SK-N-SH (cell line): Measurements from ENCODE around the gene STRBP. TPM values are rescaled to one million over a fixed set of nuclear protein-coding genes. Genes with fewer than 3 reads are reported as not detected.
"Not testable (repeated sequence)": the region's sequence is repeated elsewhere in the genome, so short reads cannot be mapped to it uniquely, and the experiment has no call there.

Experiments
- CTCF ChIA-PET: fragments of 300-600, 350-600 bp; formaldehyde crosslinking; extraction: SDS; loops from one replicate; lab custom pipeline; 2021; lab: Yijun Ruan, JAX
- POLR2A ChIA-PET: fragments of 350-600 bp; sonication (Branson Sonifier 250); formaldehyde crosslinking; extraction: SDS; loops from one replicate; lab custom pipeline; 2020; ENCODE audit warnings: antibody characterized with exemption, inconsistent platforms; lab: Yijun Ruan, JAX
- DNase-seq: peaks from one replicate; pipeline ENCODE4 v3.0.0; 2012
- H2AFZ ChIP-seq: fragments of 200-600 bp; sonication (generic); 2 replicates; pipeline ENCODE4 v1.8.1; 2016; ENCODE audit warnings: antibody characterized with exemption, mild to moderate bottlenecking, low read depth
- H3F3A ChIP-seq: fragments of 200-600 bp; sonication (generic); replicated peaks from 2 replicates; pipeline ENCODE3; 2016; ENCODE audit warnings: antibody characterized with exemption, mild to moderate bottlenecking; ENCODE audit not compliant: insufficient read depth
- H3K27ac ChIP-seq, 2 experiments: fragments of 200-500 bp in 1 of 2; fragments of 200-600 bp in 1 of 2; sonication (Bioruptor generic) in 1 of 2; sonication (generic), shearing (Covaris generic) in 1 of 2; 2 replicates each; pipeline versions ENCODE4 v1.5.1 to v1.6.1; 2014 to 2016; ENCODE audit warnings: low read depth in 2 of 2, inconsistent platforms in 1 of 2, low read length in 1 of 2, mild to moderate bottlenecking in 1 of 2, mixed read lengths in 1 of 2
- H3K27me3 ChIP-seq: fragments of 200-600 bp; sonication (generic), shearing (Covaris generic); 2 replicates; pipeline ENCODE4 v1.6.1; 2016; ENCODE audit warnings: mixed run types; ENCODE audit not compliant: insufficient read depth
- H3K36me3 ChIP-seq, 2 experiments: fragments of 200-500 bp in 1 of 2; fragments of 200-600 bp in 1 of 2; sonication (Bioruptor generic) in 1 of 2; sonication (generic) in 1 of 2; replicated peaks in 1 of 2; 2 replicates each; pipeline versions ENCODE3 to v1.5.1; 2014 to 2016; ENCODE audit warnings: low read length in 1 of 2, mild to moderate bottlenecking in 1 of 2; ENCODE audit not compliant: insufficient read depth in 2 of 2, control insufficient read depth in 1 of 2
- H3K4me1 ChIP-seq, 2 experiments: fragments of 200-500 bp in 1 of 2; fragments of 200-600 bp in 1 of 2; sonication (Bioruptor generic) in 1 of 2; sonication (generic), shearing (Covaris generic) in 1 of 2; 2 replicates each; pipeline versions ENCODE4 v1.5.1 to v1.6.1; 2014 to 2016; ENCODE audit warnings: low read depth in 1 of 2, low read length in 1 of 2, mixed run types in 1 of 2; ENCODE audit not compliant: insufficient read depth in 2 of 2, control insufficient read depth in 1 of 2
- H3K4me2 ChIP-seq: fragments of 200-600 bp; sonication (generic), shearing (Covaris generic); 2 replicates; pipeline ENCODE4 v1.6.1; 2017; ENCODE audit warnings: mixed run types
- H3K4me3 ChIP-seq, 2 experiments: fragments of 200-500 bp in 1 of 2; fragments of 200-600 bp in 1 of 2; sonication (Bioruptor generic) in 1 of 2; sonication (generic), shearing (Covaris generic) in 1 of 2; 2 replicates each; pipeline versions ENCODE4 v1.5.1 to v1.8.1; 2014 to 2016; ENCODE audit warnings: low read depth in 2 of 2, inconsistent platforms in 1 of 2, low read length in 1 of 2, mild to moderate bottlenecking in 1 of 2, mixed read lengths in 1 of 2, moderate library complexity in 1 of 2
- H3K79me2 ChIP-seq: fragments of 200-600 bp; sonication (generic); 2 replicates; pipeline ENCODE4 v1.8.1; 2017; ENCODE audit warnings: mild to moderate bottlenecking; ENCODE audit not compliant: insufficient read depth
- H3K9ac ChIP-seq: fragments of 200-600 bp; sonication (generic); 2 replicates; pipeline ENCODE4 v1.6.1; 2017; ENCODE audit warnings: mixed run types
- H3K9me2 ChIP-seq: fragments of 200-600 bp; sonication (generic); 2 replicates; pipeline ENCODE4 v1.6.1; 2017; ENCODE audit warnings: mixed run types
- H3K9me3 ChIP-seq: fragments of 200-600 bp; sonication (generic); 2 replicates; pipeline ENCODE4 v1.6.1; 2017; ENCODE audit warnings: mixed run types, mild to moderate bottlenecking, moderate library complexity
- H4K20me1 ChIP-seq: fragments of 200-600 bp; sonication (generic); 2 replicates; pipeline ENCODE4 v1.6.1; 2017; ENCODE audit warnings: mild to moderate bottlenecking, mixed run types; ENCODE audit not compliant: insufficient read depth
- CTCF ChIP-seq: fragments of 200-600 bp; sonication (generic); IDR thresholded peaks from 2 replicates; pipeline ENCODE4 v1.6.1; 2017; ENCODE audit warnings: antibody characterized with exemption, mild to moderate bottlenecking, moderate library complexity
- FOSL2 ChIP-seq: IDR thresholded peaks from 2 replicates; pipeline ENCODE4 v1.4.0; 2012; ENCODE audit warnings: low read depth, mild to moderate bottlenecking, moderate library complexity, borderline replicate concordance
- FOXJ3 ChIP-seq: sonication (generic); formaldehyde crosslinking; IDR thresholded peaks from 2 replicates; pipeline ENCODE4 v1.5.1; 2020; ENCODE audit warnings: mild to moderate bottlenecking, missing genetic modification reagents
- GABPA ChIP-seq: IDR thresholded peaks from 2 replicates; pipeline ENCODE4 v1.4.0; 2012; ENCODE audit warnings: low read depth, mild to moderate bottlenecking
- GATA2 ChIP-seq: sonication (generic); formaldehyde crosslinking; IDR thresholded peaks from 2 replicates; pipeline ENCODE4 v1.5.0; 2020; ENCODE audit warnings: mild to moderate bottlenecking, missing genetic modification reagents
- JUND ChIP-seq: IDR thresholded peaks from 2 replicates; pipeline ENCODE4 v1.4.0; 2012
- MAX ChIP-seq: IDR thresholded peaks from 2 replicates; pipeline ENCODE4 v1.4.0; 2012; ENCODE audit warnings: low read depth
- MEF2A ChIP-seq: IDR thresholded peaks from 2 replicates; pipeline ENCODE4 v1.4.0; 2012; ENCODE audit warnings: low read depth, borderline replicate concordance
- MXI1 ChIP-seq: IDR thresholded peaks from 2 replicates; pipeline ENCODE4 v1.6.1; 2012; ENCODE audit warnings: mild to moderate bottlenecking, low read depth, low read length, improper control_type of control experiment
- NFIC ChIP-seq: IDR thresholded peaks from 2 replicates; pipeline ENCODE4 v1.4.0; 2012; ENCODE audit warnings: borderline replicate concordance
- RCOR1 ChIP-seq: fragments of 150-350 bp; IDR thresholded peaks from 2 replicates; pipeline ENCODE4 v1.6.1; 2017; ENCODE audit warnings: antibody characterized with exemption, low read length
- RXRA ChIP-seq: IDR thresholded peaks from 2 replicates; pipeline ENCODE4 v1.4.0; 2012; ENCODE audit warnings: low read depth, mild to moderate bottlenecking, borderline replicate concordance
- SIN3A ChIP-seq: IDR thresholded peaks from 2 replicates; pipeline ENCODE4 v1.6.1; 2012; ENCODE audit warnings: low read depth, mild to moderate bottlenecking, low read length, moderate library complexity, borderline replicate concordance
- TAF1 ChIP-seq: IDR thresholded peaks from 2 replicates; pipeline ENCODE4 v1.6.1; 2012; ENCODE audit warnings: low read depth, mild to moderate bottlenecking, low read length, moderate library complexity, borderline replicate concordance
- TCF12 ChIP-seq: IDR thresholded peaks from 2 replicates; pipeline ENCODE4 v1.4.0; 2012
- WGBS: methylation state at CpG from one replicate; pipeline ENCODE4 v1.1.6; 2017; ENCODE audit warnings: low lambda C conversion rate; 5-methylcytosine and 5-hydroxymethylcytosine counted together
- polyA plus RNA-seq, 3 experiments: library from polyadenylated mRNA; depleted of rRNA; stranded (reverse); fragments of >200 nt; gene quantifications; 2 replicates each; pipeline ENCODE4 v1.2.3, GENCODE V29; 2012
- TF ChIP-seq, protein P1 (sequence below): IDR thresholded peaks from 2 replicates; pipeline ENCODE4 v1.4.0; 2012; ENCODE audit warnings: low read depth, borderline replicate concordance
- TF ChIP-seq, protein P2 (sequence below): fragments of 150-350 bp; IDR thresholded peaks from 2 replicates; pipeline ENCODE4 v1.6.1; 2017; ENCODE audit warnings: antibody characterized with exemption, low read length, low read depth, borderline replicate concordance
- TF ChIP-seq, protein P3 (sequence below): fragments of 150-350 bp; IDR thresholded peaks from 2 replicates; pipeline ENCODE4 v1.6.1; 2016; ENCODE audit warnings: mild to moderate bottlenecking, low read depth, low read length

The STRBP gene
- polyA plus RNA-seq, 1 of the 3 experiments (the other 2 are of a cell fraction) = 5.9 TPM

DNA sequence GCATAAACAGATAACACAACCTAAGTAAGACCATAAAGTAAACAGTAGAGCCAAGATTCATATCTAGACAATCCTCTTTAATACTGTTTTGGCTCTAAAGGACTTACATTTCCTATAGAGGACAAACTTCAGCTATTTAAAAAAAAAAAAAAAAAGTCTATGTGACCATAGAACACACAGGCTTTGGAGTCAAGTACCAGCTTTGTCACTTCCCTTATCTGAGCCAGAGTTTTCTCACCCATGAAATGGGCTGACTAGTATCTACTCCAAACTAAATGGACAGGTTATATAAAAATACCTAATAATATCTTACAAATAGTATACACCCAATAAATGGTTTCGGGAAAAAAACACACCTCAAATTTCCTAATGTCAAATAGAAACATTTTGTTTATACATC is 81.3 kb downstream of the STRBP start:
- Histone ChIP-seq H3K27ac (no peak overlapping the region), H3K4me2 (no peak overlapping the region), H3K9me2 (no peaks in the 10 kb centered on the region), H3F3A (no peaks in the 10 kb centered on the region), H3K9ac (no peak overlapping the region), H3K79me2 (no peaks in the 10 kb centered on the region), H4K20me1 (no peaks in the 10 kb centered on the region), H3K4me1 (no peaks in the 10 kb centered on the region; a peak in 1 of 4 replicates), H3K36me3 (no peaks in the 10 kb centered on the region), H3K27me3 (no peaks in the 10 kb centered on the region), H3K4me3 (no peak overlapping the region), H2AFZ (no peak overlapping the region), H3K9me3 (no peaks in the 10 kb centered on the region)
- DNase-seq = no peak
- ChIA-PET POLR2A (no interaction called here), CTCF (no interaction called here)
- 91% methylated on average over 1 of the region's 1 CpG for WGBS
- TF ChIP-seq SIN3A = no peak

GRCh38 chr9:123186029-123186428 is 82.4 kb downstream of the STRBP start:
- H3K79me2 ChIP-seq, H3K4me3 ChIP-seq, H3K9me3 ChIP-seq, DNase-seq, H4K20me1 ChIP-seq, CTCF ChIA-PET, H3K36me3 ChIP-seq, H3K27ac ChIP-seq, H3K9me2 ChIP-seq, POLR2A ChIA-PET, H3K27me3 ChIP-seq, H2AFZ ChIP-seq, H3K4me1 ChIP-seq, H3K9ac ChIP-seq, H3F3A ChIP-seq, H3K4me2 ChIP-seq: not testable (repeated sequence)
- WGBS = 100% methylated on average over 2 of the region's 2 CpGs

DNA sequence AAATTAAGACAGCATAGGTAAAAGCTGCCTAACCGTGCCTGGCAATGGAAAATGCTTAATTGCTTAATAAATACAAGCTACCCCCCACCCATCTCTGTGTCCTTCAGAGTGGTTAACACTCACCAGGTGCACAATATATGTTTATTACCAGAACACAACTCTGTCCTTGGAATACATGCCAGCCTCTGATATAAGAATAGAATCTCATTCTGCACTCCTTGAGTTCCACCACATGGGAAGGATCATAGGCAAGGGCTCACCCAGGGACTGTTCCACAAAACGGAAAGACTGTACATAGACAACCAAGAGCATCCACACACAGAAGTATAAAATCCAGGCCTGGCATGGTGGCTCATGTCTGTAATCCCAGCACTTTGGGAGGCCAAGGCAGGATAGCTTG is 91.4 kb downstream of the STRBP start:
- no peak for DNase-seq
- no peaks in the 10 kb centered on the region for H4K20me1 ChIP-seq
- H3K4me1 ChIP-seq = peaks cover 0 to 5% of the 10 kb centered on the region in 2 experiments; a peak in 3 of 4 replicates
- H3K9ac ChIP-seq = no peak overlapping the region
- H3K27ac ChIP-seq = no peak overlapping the region
- peaks cover 0 to 3% of the 10 kb centered on the region in 2 experiments for H3K36me3 ChIP-seq
- H3K27me3 ChIP-seq = no peaks in the 10 kb centered on the region
- no peak overlapping the region for H3K4me2 ChIP-seq
- POLR2A ChIA-PET = no interaction called here
- no peak overlapping the region for H3K4me3 ChIP-seq
- H2AFZ ChIP-seq = no peak overlapping the region
- no peaks in the 10 kb centered on the region for H3K9me2 ChIP-seq
- H3F3A ChIP-seq = no peaks in the 10 kb centered on the region
- no peaks in the 10 kb centered on the region; the same call in 1 of the 2 replicates for H3K79me2 ChIP-seq
- H3K9me3 ChIP-seq = no peaks in the 10 kb centered on the region
- CTCF ChIA-PET = no interaction called here
- 90% methylated on average over 2 of the region's 2 CpGs for WGBS
- TF ChIP-seq, protein P1, sequence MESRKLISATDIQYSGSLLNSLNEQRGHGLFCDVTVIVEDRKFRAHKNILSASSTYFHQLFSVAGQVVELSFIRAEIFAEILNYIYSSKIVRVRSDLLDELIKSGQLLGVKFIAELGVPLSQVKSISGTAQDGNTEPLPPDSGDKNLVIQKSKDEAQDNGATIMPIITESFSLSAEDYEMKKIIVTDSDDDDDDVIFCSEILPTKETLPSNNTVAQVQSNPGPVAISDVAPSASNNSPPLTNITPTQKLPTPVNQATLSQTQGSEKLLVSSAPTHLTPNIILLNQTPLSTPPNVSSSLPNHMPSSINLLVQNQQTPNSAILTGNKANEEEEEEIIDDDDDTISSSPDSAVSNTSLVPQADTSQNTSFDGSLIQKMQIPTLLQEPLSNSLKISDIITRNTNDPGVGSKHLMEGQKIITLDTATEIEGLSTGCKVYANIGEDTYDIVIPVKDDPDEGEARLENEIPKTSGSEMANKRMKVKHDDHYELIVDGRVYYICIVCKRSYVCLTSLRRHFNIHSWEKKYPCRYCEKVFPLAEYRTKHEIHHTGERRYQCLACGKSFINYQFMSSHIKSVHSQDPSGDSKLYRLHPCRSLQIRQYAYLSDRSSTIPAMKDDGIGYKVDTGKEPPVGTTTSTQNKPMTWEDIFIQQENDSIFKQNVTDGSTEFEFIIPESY = no peak
- TF ChIP-seq FOSL2 (no peak), CTCF (no peak), RXRA (no peak), MEF2A (no peak), FOXJ3 (no peak), GATA2 (CRISPR knock-in tag) (no peak), TAF1 (no peak), RCOR1 (no peak), GABPA (no peak), NFIC (no peak), MXI1 (no peak), JUND (no peak), MAX (no peak), TCF12 (no peak)
- TF ChIP-seq, protein P2, sequence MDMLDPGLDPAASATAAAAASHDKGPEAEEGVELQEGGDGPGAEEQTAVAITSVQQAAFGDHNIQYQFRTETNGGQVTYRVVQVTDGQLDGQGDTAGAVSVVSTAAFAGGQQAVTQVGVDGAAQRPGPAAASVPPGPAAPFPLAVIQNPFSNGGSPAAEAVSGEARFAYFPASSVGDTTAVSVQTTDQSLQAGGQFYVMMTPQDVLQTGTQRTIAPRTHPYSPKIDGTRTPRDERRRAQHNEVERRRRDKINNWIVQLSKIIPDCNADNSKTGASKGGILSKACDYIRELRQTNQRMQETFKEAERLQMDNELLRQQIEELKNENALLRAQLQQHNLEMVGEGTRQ = no peak
- TF ChIP-seq, protein P3, sequence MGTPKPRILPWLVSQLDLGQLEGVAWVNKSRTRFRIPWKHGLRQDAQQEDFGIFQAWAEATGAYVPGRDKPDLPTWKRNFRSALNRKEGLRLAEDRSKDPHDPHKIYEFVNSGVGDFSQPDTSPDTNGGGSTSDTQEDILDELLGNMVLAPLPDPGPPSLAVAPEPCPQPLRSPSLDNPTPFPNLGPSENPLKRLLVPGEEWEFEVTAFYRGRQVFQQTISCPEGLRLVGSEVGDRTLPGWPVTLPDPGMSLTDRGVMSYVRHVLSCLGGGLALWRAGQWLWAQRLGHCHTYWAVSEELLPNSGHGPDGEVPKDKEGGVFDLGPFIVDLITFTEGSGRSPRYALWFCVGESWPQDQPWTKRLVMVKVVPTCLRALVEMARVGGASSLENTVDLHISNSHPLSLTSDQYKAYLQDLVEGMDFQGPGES = no peak
